Mammary epithelial cell (primary cell): ENCODE results near the gene MYO1D.

Experiments used
- EZH2 ChIP-seq: IDR thresholded peaks from 2 replicates; pipeline ENCODE4 v1.6.1; 2012; ENCODE audit warnings: low read length, inconsistent platforms, borderline replicate concordance
- TF ChIP-seq, protein P1 (sequence below), 2 donors: IDR thresholded peaks in 1 of 2; conservative IDR thresholded peaks in 1 of 2; 2 replicates each; pipeline ENCODE4 v1.5.1; 2011 to 2012; ENCODE audit warnings: inconsistent platforms in 2 of 2, low read length in 2 of 2, mild to moderate bottlenecking in 2 of 2, control low read depth in 1 of 2, low read depth in 1 of 2; ENCODE audit not compliant: insufficient read depth in 1 of 2; ENCODE audit errors: extremely low read depth in 1 of 2

DNA sequence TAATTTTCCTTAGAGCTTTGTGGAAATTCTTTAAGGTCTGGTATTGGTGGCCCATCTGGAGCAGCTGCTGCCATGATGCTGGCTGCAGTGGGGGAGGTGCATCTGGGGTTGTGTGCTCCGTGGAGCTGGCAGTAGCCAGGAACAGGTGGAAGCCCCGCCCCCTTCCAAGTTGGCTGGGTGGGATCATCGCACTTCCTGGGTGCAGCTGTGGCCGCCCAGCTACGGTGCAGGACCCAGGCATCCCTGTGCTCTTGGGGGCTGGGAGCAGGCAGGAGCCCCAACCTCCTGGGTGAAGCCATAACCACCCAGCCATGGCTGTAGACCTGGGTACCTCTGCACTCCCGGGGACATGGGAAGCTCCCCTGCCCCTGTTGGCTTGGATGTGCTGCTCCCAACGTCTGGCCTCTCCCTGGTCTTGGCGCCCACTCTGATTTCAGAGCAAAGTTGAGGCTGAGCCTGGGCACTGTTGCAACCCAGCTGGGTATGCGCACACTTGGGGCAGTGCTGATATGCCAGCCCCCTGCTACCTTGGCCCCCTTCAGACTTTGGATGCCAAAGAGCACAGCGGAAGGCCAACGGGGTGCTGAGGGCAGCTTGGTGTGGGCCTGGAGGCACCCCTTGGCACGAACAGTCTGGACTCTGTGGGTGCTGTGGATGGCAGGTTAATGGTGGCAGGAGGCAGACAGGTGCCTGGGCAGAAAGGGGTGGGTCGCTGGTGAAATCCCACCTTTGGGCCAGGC is 145.2 kb downstream of the MYO1D start:
- TF ChIP-seq, protein P1, sequence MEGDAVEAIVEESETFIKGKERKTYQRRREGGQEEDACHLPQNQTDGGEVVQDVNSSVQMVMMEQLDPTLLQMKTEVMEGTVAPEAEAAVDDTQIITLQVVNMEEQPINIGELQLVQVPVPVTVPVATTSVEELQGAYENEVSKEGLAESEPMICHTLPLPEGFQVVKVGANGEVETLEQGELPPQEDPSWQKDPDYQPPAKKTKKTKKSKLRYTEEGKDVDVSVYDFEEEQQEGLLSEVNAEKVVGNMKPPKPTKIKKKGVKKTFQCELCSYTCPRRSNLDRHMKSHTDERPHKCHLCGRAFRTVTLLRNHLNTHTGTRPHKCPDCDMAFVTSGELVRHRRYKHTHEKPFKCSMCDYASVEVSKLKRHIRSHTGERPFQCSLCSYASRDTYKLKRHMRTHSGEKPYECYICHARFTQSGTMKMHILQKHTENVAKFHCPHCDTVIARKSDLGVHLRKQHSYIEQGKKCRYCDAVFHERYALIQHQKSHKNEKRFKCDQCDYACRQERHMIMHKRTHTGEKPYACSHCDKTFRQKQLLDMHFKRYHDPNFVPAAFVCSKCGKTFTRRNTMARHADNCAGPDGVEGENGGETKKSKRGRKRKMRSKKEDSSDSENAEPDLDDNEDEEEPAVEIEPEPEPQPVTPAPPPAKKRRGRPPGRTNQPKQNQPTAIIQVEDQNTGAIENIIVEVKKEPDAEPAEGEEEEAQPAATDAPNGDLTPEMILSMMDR (conservative IDR thresholded peaks at IDR 0.05 in 1 of 2, IDR thresholded peaks at IDR 0.05 in 1 of 2; ENCODE audit: extremely low read depth in 1 of 2, insufficient read depth in 1 of 2, low read depth in 1 of 2, low read length in 2 of 2) = no peak
- no peak for TF ChIP-seq EZH2
